ENCODE results near the gene SMIM32. TPM values are rescaled to one million over a fixed set of nuclear protein-coding genes. Genes with fewer than 3 reads are reported as not detected.

The SMIM32 gene
- total and polyA plus RNA-seq, 4 donors, result 0.02 TPM; not detected in 3

GRCh38 chr5:136203303-136203922 is 10.5 kb upstream of the SMIM32 start:
- H3K9me3 ChIP-seq (ENCODE audit: control insufficient read depth in 4 of 4, low read length in 3 of 4), result no peaks in the 10 kb centered on the region
- H3K36me3 ChIP-seq (ENCODE audit: control insufficient read depth in 4 of 4, insufficient read depth in 3 of 4, low read depth in 1 of 4, low read length in 3 of 4), result no peaks in the 10 kb centered on the region
- no peak for TF ChIP-seq EGR1 (IDR thresholded peaks at IDR 0.05; ENCODE audit: low read depth in 2 of 2)
- H3K4me1 ChIP-seq (ENCODE audit: control insufficient read depth in 4 of 4, insufficient read depth in 4 of 4, low read length in 3 of 4), result no peaks in the 10 kb centered on the region
- no peak overlapping the region for H3K27ac ChIP-seq (ENCODE audit: low read depth in 1 of 2, low read length in 2 of 2)
- no peaks in the 10 kb centered on the region for H3K27me3 ChIP-seq (ENCODE audit: control insufficient read depth in 4 of 4, insufficient read depth in 4 of 4, low read length in 3 of 4)
- peak; percentile 1 for DNase-seq (ENCODE audit: low spot score)
- no peak overlapping the region for H3K4me3 ChIP-seq (ENCODE audit: low read depth in 1 of 3, low read length in 3 of 3)
- H3K9ac ChIP-seq (ENCODE audit: low read depth in 1 of 2, low read length in 2 of 2), result no peak overlapping the region
- 86% methylated on average over 6 of the region's 6 CpGs for WGBS

- 44% methylated on average over 13 of the region's 13 CpGs for WGBS
- H3K27ac ChIP-seq (ENCODE audit: low read depth in 1 of 2, low read length in 2 of 2), result no peak overlapping the region
- no peak overlapping the region for H3K9ac ChIP-seq (ENCODE audit: low read depth in 1 of 2, low read length in 2 of 2)
- no peak overlapping the region for H3K4me3 ChIP-seq (ENCODE audit: low read depth in 1 of 3, low read length in 3 of 3)
- DNase-seq (ENCODE audit: low spot score), result peak; percentile 23
- no peaks in the 10 kb centered on the region for H3K9me3 ChIP-seq (ENCODE audit: control insufficient read depth in 4 of 4, low read length in 3 of 4)
- H3K27me3 ChIP-seq (ENCODE audit: control insufficient read depth in 4 of 4, insufficient read depth in 4 of 4, low read length in 3 of 4), result no peaks in the 10 kb centered on the region
- TF ChIP-seq MAX (IDR thresholded peaks at IDR 0.05) (no peak), TAF1 (conservative IDR thresholded peaks at IDR 0.05) (no peak), HNF4A (conservative IDR thresholded peaks at IDR 0.05) (no peak), ATF3 (IDR thresholded peaks at IDR 0.05) (no peak), JUND (IDR thresholded peaks at IDR 0.05) (no peak), GABPA (IDR thresholded peaks at IDR 0.05 in 1 of 2, conservative IDR thresholded peaks at IDR 0.05 in 1 of 2) (no peak), NR2F2 (IDR thresholded peaks at IDR 0.05) (no peak), SP1 (IDR thresholded peaks at IDR 0.05) (no peak)
- no peaks in the 10 kb centered on the region for H3K36me3 ChIP-seq (ENCODE audit: control insufficient read depth in 4 of 4, insufficient read depth in 3 of 4, low read depth in 1 of 4, low read length in 3 of 4)
- no peaks in the 10 kb centered on the region for H3K4me1 ChIP-seq (ENCODE audit: control insufficient read depth in 4 of 4, insufficient read depth in 4 of 4, low read length in 3 of 4)
These were observed 9.7 kb upstream of the SMIM32 start for GRCh38 chr5:136202469-136203205.

GRCh38 chr5:136201870-136202269 is 8.9 kb upstream of the SMIM32 start:
- H3K4me1 ChIP-seq (ENCODE audit: control insufficient read depth in 4 of 4, insufficient read depth in 4 of 4, low read length in 3 of 4), result no peaks in the 10 kb centered on the region
- DNase-seq (ENCODE audit: low spot score), result peak; percentile 12
- H3K27ac ChIP-seq (ENCODE audit: low read depth in 1 of 2, low read length in 2 of 2), result no peak overlapping the region
- TF ChIP-seq TAF1 (conservative IDR thresholded peaks at IDR 0.05) (no peak), MAX (IDR thresholded peaks at IDR 0.05) (no peak), SP1 (IDR thresholded peaks at IDR 0.05) (no peak), ATF3 (IDR thresholded peaks at IDR 0.05) (no peak), FOXA2 (IDR thresholded peaks at IDR 0.05) (no peak), HNF4A (conservative IDR thresholded peaks at IDR 0.05) (no peak), EGR1 (IDR thresholded peaks at IDR 0.05; ENCODE audit: low read depth in 2 of 2) (no peak), CTCF (IDR thresholded peaks at IDR 0.05; ENCODE audit: low read depth, low read length, missing input control) (no peak), JUND (IDR thresholded peaks at IDR 0.05) (no peak), FOXA1 (IDR thresholded peaks at IDR 0.05) (no peak)
- 70% methylated on average over 4 of the region's 4 CpGs for WGBS
- no peaks in the 10 kb centered on the region for H3K36me3 ChIP-seq (ENCODE audit: control insufficient read depth in 4 of 4, insufficient read depth in 3 of 4, low read depth in 1 of 4, low read length in 3 of 4)
- H3K27me3 ChIP-seq (ENCODE audit: control insufficient read depth in 4 of 4, insufficient read depth in 4 of 4, low read length in 3 of 4), result no peaks in the 10 kb centered on the region
- no peak overlapping the region for H3K4me3 ChIP-seq (ENCODE audit: low read depth in 1 of 3, low read length in 3 of 3)
- no peak overlapping the region for H3K9ac ChIP-seq (ENCODE audit: low read depth in 1 of 2, low read length in 2 of 2)
- H3K9me3 ChIP-seq (ENCODE audit: control insufficient read depth in 4 of 4, low read length in 3 of 4), result no peaks in the 10 kb centered on the region
